SK-N-SH treated with all-trans-retinoic acid at 6 μM for 48 hours (cell line): ENCODE measurements around the gene GOLGA8O.
"Not testable (repeated sequence)": the region's sequence is repeated elsewhere in the genome, so short reads cannot be mapped to it uniquely, and the experiment has no call there.

Experiments
- ARNTL ChIP-seq: fragments of 450-650 bp; formaldehyde crosslinking; IDR thresholded peaks from 2 replicates; pipeline ENCODE4 v1.5.0; 2020; ENCODE audit warnings: low read depth, mild to moderate bottlenecking, moderate library complexity, borderline replicate concordance
- GLIS3 ChIP-seq: fragments of 250-450 bp; sonication (Bioruptor Pico); IDR thresholded peaks from 2 replicates; pipeline ENCODE4 v1.5.0; 2020; ENCODE audit warnings: mild to moderate bottlenecking, moderate library complexity
- PPARA ChIP-seq: fragments of 250-450 bp; sonication (Bioruptor Pico); IDR thresholded peaks from 2 replicates; pipeline ENCODE4 v1.5.0; 2020; ENCODE audit warnings: mild to moderate bottlenecking, borderline replicate concordance
- RARB ChIP-seq: fragments of 250-450 bp; sonication (Bioruptor Pico); IDR thresholded peaks from 2 replicates; pipeline ENCODE4 v1.8.0; 2021; ENCODE audit warnings: mild to moderate bottlenecking, moderate library complexity
- SNAI2 ChIP-seq: fragments of 250-450 bp; sonication (Bioruptor Pico); IDR thresholded peaks from 2 replicates; pipeline ENCODE4 v1.5.0; 2020; ENCODE audit warnings: mild to moderate bottlenecking, moderate library complexity
- TOX ChIP-seq: fragments of 250-450 bp; sonication (Bioruptor Pico); IDR thresholded peaks from 2 replicates; pipeline ENCODE4 v1.8.0; 2021; ENCODE audit warnings: mild to moderate bottlenecking, moderate library complexity, borderline replicate concordance
- ZC3H10 ChIP-seq: fragments of 250-450 bp; sonication (Bioruptor Pico); IDR thresholded peaks from 2 replicates; pipeline ENCODE4 v1.5.1; 2021; ENCODE audit warnings: mild to moderate bottlenecking, moderate library complexity
- ZFP30 ChIP-seq: fragments of 450-650 bp; formaldehyde crosslinking; IDR thresholded peaks from 2 replicates; pipeline ENCODE4 v1.5.0; 2022; ENCODE audit warnings: mild to moderate bottlenecking, moderate library complexity
- ZNF565 ChIP-seq: fragments of 450-650 bp; formaldehyde crosslinking; conservative IDR thresholded peaks from 2 replicates; pipeline ENCODE4 v1.5.0; 2020; ENCODE audit warnings: low read depth, mild to moderate bottlenecking, moderate library complexity
- ZNF70 ChIP-seq: fragments of 450-650 bp; formaldehyde crosslinking; IDR thresholded peaks from 2 replicates; pipeline ENCODE4 v1.5.0; 2020; ENCODE audit warnings: mild to moderate bottlenecking, moderate library complexity
- TF ChIP-seq, protein P1 (sequence below): fragments of 250-450 bp; sonication (Bioruptor Pico); IDR thresholded peaks from 2 replicates; pipeline ENCODE4 v1.8.0; 2021; ENCODE audit warnings: low read depth, mild to moderate bottlenecking, moderate library complexity, borderline replicate concordance
- TF ChIP-seq, protein P2 (sequence below): fragments of 250-450 bp; sonication (Bioruptor Pico); IDR thresholded peaks from 2 replicates; pipeline ENCODE4 v1.8.0; 2020; ENCODE audit warnings: mild to moderate bottlenecking, moderate library complexity, borderline replicate concordance
- TF ChIP-seq, protein P3 (sequence below): fragments of 250-450 bp; sonication (Bioruptor Pico); IDR thresholded peaks from 2 replicates; pipeline ENCODE4 v1.5.1; 2020; ENCODE audit warnings: low read depth, mild to moderate bottlenecking, moderate library complexity
- TF ChIP-seq, protein P4 (sequence below): fragments of 250-450 bp; sonication (Bioruptor Pico); IDR thresholded peaks from 2 replicates; pipeline ENCODE4 v1.5.1; 2021; ENCODE audit warnings: mild to moderate bottlenecking, moderate library complexity

DNA sequence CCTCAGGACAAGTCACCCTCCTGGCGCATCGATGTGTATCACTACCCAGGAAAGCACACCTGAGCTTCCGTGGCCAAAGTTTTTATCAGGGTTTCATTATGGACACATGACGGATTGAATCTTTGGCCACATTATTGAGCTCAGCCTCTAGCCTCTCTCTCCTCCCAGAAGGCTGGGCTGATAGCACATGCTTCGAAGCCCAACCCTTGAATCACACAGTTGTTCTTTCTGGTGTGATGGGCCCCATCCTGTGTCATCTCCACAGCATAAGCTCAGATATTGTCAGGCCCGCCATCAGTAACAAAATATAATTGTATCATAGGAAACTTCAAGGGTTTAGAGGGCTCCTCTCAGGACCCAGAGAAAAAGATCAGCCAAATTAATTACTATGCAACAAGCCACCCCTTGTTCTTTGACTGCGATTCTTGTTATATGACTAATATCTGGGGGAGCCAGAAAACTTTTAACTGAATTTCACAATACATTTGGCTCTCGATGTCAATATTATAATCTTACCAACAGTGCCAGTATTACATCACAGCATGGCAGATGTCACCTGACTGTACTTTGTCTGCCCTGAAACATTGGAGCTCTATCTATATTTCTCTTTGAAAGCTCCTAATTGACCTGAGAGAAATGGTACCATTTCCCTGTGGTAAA, 48.8 kb upstream of the GOLGA8O start:
- TF ChIP-seq ZFP30 (CRISPR knock-in tag); ARNTL (CRISPR knock-in tag); TOX (CRISPR knock-in tag); ZNF70 (CRISPR knock-in tag); ZNF565 (CRISPR knock-in tag); ZC3H10; SNAI2 (CRISPR knock-in tag); PPARA (CRISPR knock-in tag); GLIS3; RARB: not testable (repeated sequence)
- TF ChIP-seq, protein P1, sequence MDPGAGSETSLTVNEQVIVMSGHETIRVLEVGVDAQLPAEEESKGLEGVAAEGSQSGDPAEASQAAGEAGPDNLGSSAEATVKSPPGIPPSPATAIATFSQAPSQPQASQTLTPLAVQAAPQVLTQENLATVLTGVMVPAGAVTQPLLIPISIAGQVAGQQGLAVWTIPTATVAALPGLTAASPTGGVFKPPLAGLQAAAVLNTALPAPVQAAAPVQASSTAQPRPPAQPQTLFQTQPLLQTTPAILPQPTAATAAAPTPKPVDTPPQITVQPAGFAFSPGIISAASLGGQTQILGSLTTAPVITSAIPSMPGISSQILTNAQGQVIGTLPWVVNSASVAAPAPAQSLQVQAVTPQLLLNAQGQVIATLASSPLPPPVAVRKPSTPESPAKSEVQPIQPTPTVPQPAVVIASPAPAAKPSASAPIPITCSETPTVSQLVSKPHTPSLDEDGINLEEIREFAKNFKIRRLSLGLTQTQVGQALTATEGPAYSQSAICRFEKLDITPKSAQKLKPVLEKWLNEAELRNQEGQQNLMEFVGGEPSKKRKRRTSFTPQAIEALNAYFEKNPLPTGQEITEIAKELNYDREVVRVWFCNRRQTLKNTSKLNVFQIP (CRISPR knock-in tag) = not testable (repeated sequence)
- TF ChIP-seq, protein P2, sequence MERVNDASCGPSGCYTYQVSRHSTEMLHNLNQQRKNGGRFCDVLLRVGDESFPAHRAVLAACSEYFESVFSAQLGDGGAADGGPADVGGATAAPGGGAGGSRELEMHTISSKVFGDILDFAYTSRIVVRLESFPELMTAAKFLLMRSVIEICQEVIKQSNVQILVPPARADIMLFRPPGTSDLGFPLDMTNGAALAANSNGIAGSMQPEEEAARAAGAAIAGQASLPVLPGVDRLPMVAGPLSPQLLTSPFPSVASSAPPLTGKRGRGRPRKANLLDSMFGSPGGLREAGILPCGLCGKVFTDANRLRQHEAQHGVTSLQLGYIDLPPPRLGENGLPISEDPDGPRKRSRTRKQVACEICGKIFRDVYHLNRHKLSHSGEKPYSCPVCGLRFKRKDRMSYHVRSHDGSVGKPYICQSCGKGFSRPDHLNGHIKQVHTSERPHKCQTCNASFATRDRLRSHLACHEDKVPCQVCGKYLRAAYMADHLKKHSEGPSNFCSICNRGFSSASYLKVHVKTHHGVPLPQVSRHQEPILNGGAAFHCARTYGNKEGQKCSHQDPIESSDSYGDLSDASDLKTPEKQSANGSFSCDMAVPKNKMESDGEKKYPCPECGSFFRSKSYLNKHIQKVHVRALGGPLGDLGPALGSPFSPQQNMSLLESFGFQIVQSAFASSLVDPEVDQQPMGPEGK (CRISPR knock-in tag) = not testable (repeated sequence)
- TF ChIP-seq, protein P3, sequence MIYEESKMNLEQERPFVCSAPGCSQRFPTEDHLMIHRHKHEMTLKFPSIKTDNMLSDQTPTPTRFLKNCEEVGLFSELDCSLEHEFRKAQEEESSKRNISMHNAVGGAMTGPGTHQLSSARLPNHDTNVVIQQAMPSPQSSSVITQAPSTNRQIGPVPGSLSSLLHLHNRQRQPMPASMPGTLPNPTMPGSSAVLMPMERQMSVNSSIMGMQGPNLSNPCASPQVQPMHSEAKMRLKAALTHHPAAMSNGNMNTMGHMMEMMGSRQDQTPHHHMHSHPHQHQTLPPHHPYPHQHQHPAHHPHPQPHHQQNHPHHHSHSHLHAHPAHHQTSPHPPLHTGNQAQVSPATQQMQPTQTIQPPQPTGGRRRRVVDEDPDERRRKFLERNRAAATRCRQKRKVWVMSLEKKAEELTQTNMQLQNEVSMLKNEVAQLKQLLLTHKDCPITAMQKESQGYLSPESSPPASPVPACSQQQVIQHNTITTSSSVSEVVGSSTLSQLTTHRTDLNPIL = not testable (repeated sequence)
- TF ChIP-seq, protein P4, sequence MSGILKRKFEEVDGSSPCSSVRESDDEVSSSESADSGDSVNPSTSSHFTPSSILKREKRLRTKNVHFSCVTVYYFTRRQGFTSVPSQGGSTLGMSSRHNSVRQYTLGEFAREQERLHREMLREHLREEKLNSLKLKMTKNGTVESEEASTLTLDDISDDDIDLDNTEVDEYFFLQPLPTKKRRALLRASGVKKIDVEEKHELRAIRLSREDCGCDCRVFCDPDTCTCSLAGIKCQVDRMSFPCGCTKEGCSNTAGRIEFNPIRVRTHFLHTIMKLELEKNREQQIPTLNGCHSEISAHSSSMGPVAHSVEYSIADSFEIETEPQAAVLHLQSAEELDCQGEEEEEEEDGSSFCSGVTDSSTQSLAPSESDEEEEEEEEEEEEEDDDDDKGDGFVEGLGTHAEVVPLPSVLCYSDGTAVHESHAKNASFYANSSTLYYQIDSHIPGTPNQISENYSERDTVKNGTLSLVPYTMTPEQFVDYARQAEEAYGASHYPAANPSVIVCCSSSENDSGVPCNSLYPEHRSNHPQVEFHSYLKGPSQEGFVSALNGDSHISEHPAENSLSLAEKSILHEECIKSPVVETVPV (CRISPR knock-in tag) = not testable (repeated sequence)
